DMS53 treated with DMSO at 0.1 percent for 48 hours (cell line): Measurements from ENCODE around the gene FBLN7.
"Not testable (repeated sequence)": the region's sequence is repeated elsewhere in the genome, so short reads cannot be mapped to it uniquely, and the experiment has no call there.

Source experiments
- DNase-seq: peaks from one replicate; lab custom pipeline; 2025; ENCODE audit not compliant: unreplicated experiment; lab: John Stamatoyannopoulos, UW

Gene FBLN7

GRCh38 chr2:112182581-112183034 lies 44.4 kb downstream of the FBLN7 start:
- peak; percentile 96 for DNase-seq

GRCh38 chr2:112183327-112184025 lies 45.3 kb downstream of the FBLN7 start:
- DNase-seq: no peak

GRCh38 chr2:112184121-112184520 lies 45.9 kb downstream of the FBLN7 start:
- no peak for DNase-seq

- no peak for DNase-seq
These were observed 46.9 kb downstream of the FBLN7 start for GRCh38 chr2:112185131-112185530.

GRCh38 chr2:112187046-112187715 lies 49.0 kb downstream of the FBLN7 start:
- no peak for DNase-seq

- DNase-seq: no peak
These were observed 49.8 kb downstream of the FBLN7 start for GRCh38 chr2:112187805-112188596.

GRCh38 chr2:112189001-112189556 lies 50.9 kb downstream of the FBLN7 start:
- DNase-seq: no peak

GRCh38 chr2:112194028-112194427 lies 55.8 kb downstream of the FBLN7 start:
- DNase-seq: no peak

- no peak for DNase-seq
These were observed 56.3 kb downstream of the FBLN7 start for GRCh38 chr2:112194482-112194881.

- DNase-seq: no peak
These were observed 57.1 kb downstream of the FBLN7 start for GRCh38 chr2:112195167-112195766.

- no peak for DNase-seq
These were observed 57.8 kb downstream of the FBLN7 start for GRCh38 chr2:112195950-112196349.

GRCh38 chr2:112197868-112198267 lies 59.7 kb downstream of the FBLN7 start:
- no peak for DNase-seq

- DNase-seq: no peak
These were observed 60.6 kb downstream of the FBLN7 start for GRCh38 chr2:112198780-112199179.

- no peak for DNase-seq
These were observed 61.0 kb downstream of the FBLN7 start for GRCh38 chr2:112199188-112199587.

GRCh38 chr2:112201696-112202430 lies 63.7 kb downstream of the FBLN7 start:
- DNase-seq: no peak

GRCh38 chr2:112204411-112204810 lies 66.2 kb downstream of the FBLN7 start:
- peak; percentile 30 for DNase-seq

GRCh38 chr2:112207905-112208304 lies 69.7 kb downstream of the FBLN7 start:
- DNase-seq: not testable (repeated sequence)

GRCh38 chr2:112216167-112216566 lies 78.0 kb downstream of the FBLN7 start:
- no peak for DNase-seq

- no peak for DNase-seq
These were observed 79.7 kb downstream of the FBLN7 start for GRCh38 chr2:112217854-112218253.

- no peak for DNase-seq
These were observed 82.0 kb downstream of the FBLN7 start for GRCh38 chr2:112220186-112220585.
